HG03135 (cell line): ENCODE data around the gene AOX1.
"Not testable (repeated sequence)": the region's sequence is repeated elsewhere in the genome, so short reads cannot be mapped to it uniquely, and the experiment has no call there.

Experiments used
- ATAC-seq: cut with Tn5 transposase; IDR thresholded peaks from one replicate; pipeline ENCODE4 v1.9.1; 2021; ENCODE audit warnings: mild to moderate bottlenecking, moderate library complexity; ENCODE audit not compliant: unreplicated experiment

AOX1 gene

DNA sequence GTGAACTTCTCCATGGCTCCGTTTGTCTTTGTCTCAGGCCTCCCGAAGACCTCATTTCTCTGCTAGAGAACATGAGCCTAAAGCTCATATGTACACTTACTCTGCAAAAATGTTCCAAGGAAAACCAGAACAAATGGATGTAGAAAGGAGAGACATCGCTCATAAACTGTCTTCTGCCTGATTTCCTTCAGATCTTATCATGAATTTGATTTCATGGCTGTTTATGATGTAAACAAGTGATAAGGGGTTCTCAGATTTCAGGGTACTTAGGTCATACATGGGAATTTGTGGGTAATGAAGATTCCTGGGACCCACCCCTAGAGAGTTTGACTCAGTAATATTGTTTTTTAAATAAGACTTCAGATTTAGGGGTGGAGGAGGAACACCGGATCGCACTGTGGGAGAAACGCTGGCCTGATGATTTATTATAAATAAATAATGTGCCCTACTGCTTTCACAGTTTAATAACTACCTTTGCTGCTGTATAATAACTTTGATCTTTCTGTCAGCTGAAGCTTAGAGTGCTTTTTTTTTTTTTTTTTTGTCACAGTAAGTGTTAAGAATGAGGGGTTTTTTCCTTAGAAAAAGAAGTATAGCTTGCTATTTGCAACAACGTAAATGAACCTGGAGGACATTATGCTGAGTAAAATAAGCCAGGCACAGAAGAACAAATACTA, 14.9 kb downstream of the AOX1 start:
- ATAC-seq = no peak

DNA sequence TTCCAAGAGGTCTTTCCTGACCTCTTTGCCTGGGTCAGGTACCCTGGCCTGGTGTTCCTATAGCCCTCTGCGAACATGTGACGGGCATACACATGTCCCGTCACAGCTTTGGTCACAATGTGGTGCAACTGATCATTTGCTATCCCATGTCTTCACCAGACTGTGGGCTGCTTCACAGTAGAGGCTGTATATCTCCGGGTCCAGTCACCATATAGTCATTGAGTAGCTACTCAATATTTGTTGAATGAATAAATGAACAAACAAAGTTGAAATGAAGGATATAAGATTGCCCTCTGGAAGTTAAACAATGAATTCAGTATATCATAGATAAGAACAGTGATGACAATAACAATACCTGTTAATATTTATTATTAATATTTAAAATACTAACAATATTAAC, 16.8 kb downstream of the AOX1 start:
- no peak for ATAC-seq

DNA sequence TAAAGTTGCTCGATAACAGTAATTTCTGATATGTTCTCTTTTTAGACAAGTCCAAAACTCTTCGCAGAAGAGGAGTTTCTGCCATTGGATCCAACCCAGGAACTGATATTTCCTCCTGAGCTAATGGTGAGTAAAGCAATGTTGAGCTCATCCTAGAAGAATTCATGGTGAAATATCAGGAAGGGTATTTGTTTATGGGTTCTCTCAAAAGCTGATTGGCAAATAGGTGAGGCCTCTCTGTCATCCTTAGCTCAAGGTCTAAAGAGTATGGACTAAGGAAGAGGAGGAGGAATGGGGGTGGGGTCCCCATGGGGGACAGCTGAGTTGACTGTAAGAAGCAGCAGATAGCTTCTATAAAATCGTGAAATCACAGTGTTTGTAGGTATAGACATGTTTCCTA, 18.2 kb downstream of the AOX1 start:
- no peak for ATAC-seq

DNA sequence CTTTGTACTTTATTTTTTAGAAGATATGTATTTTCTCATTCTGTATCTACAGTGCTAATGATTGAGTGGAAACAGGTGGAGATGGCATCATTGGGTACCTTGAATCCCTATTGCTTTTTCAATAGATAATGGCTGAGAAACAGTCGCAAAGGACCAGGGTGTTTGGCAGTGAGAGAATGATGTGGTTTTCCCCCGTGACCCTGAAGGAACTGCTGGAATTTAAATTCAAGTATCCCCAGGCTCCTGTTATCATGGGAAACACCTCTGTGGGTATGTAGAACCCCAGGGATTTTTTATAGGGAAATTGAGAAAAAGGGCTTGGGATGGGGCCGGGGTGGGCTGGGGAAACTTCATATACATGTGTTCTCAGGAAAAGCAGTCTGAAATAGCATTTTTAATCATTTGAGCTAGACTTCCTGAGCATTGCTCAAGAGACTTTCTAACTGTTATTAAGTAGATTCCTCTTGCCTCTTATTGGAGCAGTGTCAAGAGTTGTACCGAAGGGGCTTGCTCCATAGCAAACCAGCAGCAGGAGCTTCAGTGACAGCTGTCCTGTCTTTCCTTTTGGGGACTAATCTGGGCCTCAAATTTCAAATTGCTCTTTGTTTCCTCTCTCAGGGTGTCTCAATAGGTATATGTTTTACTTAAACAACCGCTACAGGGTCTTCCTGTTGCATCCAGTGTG, 18.9 kb downstream of the AOX1 start:
- no peak for ATAC-seq

DNA sequence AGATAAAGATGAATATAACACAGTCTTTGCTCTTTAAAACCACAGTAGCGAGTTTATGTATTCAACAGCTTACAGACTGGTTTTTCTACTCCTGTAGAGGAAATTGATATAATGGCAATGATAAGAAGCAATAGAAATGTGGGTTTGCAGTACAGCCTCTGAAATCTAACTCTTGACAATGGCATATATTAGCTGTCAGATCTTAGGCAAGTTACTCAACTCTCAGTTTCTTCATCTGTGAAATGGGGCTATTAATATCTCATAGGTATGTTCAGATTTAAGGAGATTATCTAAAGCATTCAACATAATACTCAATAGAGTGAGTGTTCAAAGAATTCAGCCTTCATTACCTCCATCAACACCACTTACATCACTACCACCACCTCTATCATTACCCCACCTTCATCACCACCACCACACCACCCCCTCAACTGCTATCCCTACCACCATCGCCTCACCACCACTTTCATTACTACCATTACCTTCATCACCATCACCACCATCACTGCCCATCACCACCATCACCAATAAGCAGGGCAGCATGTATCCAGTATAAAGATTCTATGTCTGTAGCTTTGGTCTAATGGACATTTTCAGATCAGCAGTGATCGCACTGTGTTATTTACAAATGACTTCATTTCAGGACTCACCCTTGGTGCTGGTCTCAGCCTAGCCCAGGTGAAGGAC, 22.7 kb downstream of the AOX1 start:
- no peak for ATAC-seq

DNA sequence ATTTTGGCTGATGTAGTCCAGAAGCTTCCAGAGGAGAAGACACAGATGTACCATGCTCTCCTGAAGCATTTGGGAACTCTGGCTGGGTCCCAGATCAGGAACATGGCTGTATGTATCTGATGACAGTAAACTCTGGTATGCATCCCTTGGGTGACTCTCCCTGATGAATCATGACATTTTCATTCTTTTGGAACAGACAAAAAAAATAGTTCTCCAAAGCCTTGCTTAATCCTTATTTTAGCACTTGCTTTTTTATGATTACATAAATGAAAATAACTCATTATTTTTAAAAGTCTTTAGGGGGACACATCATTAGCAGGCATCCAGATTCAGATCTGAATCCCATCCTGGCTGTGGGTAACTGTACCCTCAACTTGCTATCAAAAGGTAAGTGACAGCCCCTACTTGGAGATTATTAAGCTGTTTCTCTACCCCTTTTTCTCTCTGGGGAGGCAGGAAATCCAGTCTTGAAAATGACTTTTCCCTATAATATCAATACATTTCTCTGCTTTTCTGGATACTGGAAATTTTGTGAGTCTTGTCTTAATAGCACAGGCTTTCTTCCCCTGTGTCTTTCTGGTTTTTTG, 23.3 kb downstream of the AOX1 start:
- ATAC-seq = no peak

DNA sequence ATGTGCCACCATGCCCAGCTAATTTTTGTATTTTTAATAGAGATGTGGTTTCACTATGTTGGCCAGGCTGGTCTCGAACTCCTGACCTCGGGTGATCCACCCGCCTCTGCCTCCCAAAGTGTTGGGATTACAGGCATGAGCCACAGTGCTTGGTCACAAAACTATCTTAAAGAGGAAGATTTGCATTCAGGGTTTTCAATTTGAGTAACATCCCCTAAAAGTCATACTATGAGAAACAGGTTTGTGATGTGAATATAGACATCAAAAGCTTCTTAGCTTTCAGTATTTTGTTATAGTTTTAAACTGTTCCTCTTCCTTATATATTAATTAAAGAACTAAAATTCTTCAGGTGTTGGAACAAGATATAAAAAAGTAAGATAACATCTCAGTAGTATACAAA, 24.4 kb downstream of the AOX1 start:
- not testable (repeated sequence) for ATAC-seq

DNA sequence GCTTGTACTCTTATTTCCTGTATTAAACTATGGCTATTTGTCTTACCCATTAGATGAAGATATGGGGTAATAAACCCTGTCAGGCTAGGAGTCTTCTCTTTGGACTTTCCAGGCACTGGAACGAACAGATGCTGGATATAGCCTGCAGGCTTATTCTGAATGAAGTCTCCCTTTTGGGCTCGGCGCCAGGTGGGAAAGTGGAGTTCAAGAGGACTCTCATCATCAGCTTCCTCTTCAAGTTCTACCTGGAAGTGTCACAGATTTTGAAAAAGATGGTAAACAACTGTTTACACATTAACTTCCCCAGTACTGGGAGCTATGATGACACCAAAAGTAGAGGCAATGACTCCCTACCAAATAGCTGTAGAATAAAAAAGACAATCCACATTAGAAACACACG, 27.9 kb downstream of the AOX1 start:
- no peak for ATAC-seq

DNA sequence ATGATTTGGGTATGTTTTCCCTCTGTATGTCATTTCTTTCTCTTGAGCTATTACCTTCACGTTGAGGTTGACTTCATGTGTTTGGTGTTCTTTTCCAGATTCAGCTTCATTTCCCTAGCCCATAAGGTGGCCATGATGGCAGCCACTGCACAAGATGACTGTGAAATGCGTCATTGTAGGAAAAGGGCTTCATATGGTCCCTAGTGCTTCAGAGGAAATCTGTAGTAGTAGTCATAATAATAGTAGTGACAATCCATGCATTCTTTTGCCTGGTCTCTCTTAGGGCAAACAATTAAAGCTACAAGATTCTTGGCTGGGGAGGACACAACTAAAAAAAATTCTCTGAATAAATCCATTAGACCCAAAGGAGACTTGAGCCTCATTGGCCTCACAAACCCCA, 28.4 kb downstream of the AOX1 start:
- ATAC-seq = no peak

DNA sequence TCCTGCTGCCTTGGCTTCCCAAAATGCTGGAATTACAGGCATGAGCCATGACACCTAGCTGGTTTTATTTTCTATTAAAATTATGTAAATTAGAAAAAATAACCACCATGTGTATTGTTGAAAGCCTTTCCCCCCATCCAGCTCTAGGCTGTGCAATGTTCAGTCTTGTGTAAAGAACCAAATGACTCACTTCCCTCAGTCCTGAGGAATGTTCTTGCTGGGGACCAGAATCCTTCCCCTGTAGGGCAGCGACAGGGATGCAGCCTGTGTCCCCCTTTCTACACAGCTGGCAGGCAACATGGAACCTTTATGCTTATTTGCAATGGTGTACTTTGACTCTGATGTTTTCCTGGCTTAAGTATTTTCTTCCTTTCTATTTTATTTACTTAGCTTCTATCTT, 29.4 kb downstream of the AOX1 start:
- ATAC-seq = no peak

DNA sequence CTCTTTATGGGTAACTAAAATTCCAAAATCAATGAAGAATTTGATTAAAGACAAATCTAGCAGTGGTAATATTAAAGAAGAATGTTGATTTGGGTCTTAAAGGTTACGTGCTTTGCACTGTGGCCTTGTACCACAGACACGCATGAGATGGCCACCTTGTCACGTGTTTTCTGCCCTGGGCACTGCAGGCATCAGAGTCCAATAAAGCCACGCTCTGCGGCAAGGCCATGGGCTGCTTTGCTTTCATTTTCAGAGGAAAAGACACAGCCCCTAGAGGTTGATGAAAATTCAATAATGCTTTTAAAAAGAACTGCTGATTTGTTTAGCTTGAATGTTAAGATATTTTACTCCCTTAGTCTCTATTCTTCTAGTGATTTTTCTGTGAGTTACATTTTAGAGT, 30.4 kb downstream of the AOX1 start:
- ATAC-seq = no peak

DNA sequence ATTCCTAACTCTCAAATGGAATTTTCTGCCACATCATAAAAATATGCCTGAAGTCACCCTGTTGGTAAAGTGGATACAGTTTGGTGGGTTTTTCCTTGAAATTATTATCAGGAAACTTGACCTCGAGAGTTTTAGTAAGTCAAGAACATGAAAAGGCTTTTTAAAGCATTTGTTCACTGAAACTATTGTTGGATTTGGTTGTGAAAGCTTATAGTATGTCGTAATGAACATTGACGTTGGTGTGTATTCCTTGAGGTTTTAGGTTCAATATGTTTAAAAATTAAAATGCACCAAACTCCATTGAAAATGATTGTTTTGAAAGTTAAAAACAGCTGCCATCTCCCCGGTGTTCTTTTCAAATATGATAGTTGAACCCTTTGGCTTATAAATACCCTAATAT, 30.8 kb downstream of the AOX1 start:
- ATAC-seq = no peak

DNA sequence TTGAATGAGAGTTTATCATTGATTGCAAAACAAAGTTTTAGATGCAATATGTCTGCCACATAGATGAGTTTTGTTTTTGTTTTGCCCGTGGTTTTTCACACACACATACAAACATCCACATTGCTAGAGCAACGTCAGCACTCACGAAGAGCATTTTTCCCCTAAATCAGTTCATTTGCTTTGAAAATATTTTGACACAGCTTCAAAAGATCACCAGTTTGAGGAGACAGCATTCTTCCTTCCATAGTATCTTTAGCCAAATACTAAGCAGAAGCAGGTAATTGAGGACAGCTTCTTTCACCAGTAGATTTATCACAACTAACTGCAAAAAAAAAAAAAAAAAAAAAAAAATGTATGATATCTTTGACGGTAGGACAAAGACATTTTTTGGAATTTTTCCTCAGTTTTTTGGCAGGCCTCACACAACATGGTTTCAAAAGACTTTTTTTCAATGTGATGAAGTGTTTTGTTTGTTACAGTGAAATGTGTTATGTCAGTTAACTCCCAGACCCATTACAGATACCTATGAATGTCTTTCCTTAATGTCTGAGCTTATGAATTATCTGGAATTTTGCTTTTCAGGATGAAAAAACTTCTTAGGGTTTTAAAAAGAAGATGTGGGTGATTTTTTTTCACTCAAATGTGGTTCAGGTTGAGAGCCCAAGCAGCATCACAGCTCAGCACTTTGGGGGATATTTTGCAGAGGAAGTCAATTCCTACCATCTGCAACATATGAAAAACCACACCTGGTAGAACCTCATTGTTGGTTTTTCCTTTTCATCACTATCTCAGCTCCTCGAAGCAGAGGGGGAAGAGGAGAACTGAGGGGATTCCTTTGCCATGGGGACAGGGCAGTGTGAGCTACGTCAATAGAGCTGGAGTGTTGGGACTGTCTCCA, 31.6 kb downstream of the AOX1 start:
- ATAC-seq = no peak

DNA sequence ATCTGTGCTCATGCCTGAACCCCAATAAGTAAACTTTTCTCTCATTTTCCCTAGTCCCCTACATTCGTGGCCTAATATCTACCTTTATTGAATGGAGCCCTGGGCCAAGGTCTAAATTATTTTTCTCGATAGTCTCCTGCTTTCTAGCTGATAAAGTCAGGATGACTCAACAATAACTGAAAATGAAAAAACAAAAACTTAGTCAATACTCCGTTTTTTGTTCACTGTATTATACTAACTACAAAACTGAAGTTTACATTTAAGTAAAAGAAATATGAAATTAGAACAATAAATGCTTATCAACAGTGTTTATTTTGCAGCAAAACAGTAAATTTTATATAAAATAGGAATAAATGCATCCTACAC, 32.2 kb downstream of the AOX1 start:
- ATAC-seq = no peak

DNA sequence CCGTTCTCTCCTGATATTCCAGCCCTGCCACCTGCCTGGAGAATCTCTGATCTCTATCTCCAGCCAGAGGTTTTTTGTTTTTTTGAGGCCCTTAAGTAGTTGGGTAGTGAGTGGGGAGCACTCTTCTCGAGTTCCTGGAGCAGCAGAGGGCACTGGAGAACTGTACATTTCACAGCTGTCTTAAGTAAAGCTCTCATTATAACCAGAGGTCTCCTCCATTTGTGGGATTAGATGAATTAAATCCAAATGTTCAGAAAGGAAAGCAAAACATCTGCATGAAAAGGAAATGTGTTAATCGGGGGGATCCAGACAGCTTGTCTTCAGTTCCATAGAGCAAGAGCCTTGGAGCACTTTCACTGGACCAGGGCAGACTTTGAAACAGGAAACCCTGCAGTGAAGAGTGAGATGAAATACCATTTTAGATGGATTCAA, 32.8 kb downstream of the AOX1 start:
- no peak for ATAC-seq

DNA sequence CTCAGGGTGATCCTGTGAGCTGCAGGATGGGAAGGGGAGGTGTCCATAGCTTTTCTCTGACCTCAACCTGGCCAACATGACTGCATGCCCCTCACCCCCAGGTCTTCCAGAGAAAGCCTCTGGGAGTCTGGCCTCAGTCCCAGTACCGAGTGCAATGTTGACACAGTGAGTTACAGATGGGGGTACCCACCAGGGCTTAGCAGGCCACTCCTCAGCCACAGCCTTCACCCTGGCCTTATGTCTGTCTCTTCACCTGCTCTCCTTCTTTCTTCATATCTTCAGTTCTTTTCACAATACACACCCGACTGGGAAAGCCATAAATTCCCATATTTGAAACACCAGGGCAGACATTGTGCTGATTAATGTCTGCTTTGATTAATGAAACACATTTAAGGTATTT, 33.5 kb downstream of the AOX1 start:
- ATAC-seq = no peak

DNA sequence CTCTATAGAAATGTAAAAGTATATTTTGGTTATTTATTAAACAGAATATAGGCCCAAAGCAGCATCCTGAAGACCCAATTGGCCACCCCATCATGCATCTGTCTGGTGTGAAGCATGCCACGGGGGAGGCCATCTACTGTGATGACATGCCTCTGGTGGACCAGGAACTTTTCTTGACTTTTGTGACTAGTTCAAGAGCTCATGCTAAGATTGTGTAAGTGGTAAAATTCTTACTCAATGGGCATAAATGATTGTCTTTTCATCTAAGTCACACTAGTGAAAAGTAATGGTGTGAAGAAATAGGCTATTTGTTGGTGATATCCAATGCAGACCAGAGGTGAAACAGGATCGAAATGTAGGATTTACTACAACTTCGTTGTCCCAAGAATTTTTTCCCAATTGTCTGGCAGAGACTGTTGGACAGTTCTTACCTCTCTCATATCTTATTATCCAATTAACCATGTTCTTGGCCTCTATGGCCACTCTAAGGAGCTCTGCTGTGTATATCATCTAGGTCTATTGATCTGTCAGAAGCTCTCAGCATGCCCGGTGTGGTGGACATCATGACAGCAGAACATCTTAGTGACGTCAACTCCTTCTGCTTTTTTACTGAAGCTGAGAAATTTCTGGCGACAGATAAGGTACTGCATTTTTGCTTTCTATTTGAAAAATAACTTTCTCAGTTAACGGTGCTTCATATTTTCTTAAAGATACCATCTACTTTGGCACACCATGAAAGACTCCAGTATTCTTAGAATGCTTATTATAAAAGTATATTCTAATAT, 35.0 kb downstream of the AOX1 start:
- ATAC-seq = no peak

DNA sequence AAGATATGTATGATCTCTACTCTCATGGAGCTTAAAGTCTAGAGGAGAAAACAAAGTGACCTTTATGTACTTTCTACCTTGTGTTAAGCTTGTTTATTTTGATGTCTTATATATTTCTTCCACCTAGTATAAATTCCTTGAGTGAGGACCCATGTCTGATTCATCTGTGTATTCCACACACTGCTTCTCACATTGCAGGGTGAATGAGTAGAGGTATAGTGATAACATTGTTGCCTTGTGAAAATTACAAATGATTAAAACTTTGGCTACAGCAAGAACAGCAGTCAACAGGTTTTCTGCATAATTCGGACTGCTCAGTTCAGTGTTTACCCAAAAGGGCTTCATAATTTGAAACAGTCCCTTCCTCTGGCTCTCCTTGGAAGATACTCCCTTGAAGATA, 36.3 kb downstream of the AOX1 start:
- ATAC-seq = no peak

DNA sequence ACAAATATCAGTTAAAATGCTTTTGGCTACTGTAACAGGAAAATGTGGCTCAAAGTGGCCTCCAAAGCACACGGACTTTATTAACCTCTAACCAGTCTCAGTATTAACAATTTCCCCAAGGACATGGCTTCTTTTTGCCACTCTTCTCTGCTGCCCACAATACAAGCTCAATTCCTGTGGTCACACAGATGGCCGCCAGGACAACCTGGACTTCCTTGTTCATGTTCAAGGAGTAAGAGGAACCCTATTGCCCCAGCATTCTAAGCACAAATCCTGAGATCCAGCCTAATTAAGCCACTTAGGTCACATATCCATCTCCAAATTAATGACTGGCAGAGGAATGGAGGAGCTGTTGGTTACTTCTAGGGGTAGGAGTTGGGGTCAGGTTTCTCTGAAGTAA, 38.2 kb downstream of the AOX1 start:
- no peak for ATAC-seq

DNA sequence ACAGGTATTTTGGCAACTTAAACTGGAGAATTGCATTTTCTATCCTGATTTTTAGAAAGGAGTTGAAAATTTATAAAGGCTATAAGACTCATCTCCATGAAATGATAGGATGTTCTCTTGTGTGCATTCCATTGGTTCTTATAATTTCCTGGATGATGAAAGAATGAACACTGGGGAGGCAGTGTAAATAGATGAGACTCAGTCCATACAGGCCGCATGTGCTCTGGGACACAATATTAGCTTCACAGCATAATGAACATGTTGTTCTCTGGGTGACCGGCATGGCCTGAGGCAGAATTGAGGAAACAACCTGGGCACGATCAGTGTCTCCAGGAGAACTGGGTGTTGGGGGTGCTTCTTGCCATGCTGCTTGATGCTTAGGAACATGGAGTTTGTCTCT, 38.8 kb downstream of the AOX1 start:
- ATAC-seq = no peak
